Measurements from ENCODE around the gene MGAT4C.
"Not testable (repeated sequence)": the region's sequence is repeated elsewhere in the genome, so short reads cannot be mapped to it uniquely, and the experiment has no call there.

Gene MGAT4C

DNA sequence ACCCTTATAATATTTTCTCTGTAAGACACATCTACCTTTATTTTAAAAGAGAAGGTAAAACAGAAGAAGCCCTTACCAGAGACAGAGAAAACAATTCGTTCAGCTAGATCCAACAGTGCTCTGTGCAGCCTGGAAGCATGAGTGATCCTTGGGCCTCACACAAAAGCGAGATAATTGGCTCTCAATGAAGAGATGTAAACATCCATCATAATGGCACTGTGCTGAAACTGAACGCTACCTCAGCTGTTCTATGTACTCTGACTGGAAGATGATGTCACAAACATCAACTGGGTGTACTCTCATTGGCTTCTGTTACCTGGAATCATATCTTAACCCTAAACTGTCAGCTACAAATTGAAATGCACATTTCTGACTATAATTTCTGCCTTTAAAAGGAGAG is at the start of gene MGAT4C:
Gene MGAT4C, minus strand, starts transcription at position 229 of the 400 bp plus-strand sequence.
- intact Hi-C loops (cut with micrococcal nuclease): no loop called here
- Mint-ChIP-seq H3K27ac (no peak within 1 kb of the TSS), H3K4me1 (ENCODE audit: low read depth) (no peaks in the 10 kb centered on the region), H3K4me3 (no peak within 1 kb of the TSS), H3K9me3 (no peaks in the 10 kb centered on the region), H3K27me3 (no peaks in the 10 kb centered on the region), H3K36me3 (ENCODE audit: low read depth) (no peaks in the 10 kb centered on the region)

GRCh38 chr12:86296396-86296795 is 40.2 kb upstream of the MGAT4C start:
- H3K4me3 Mint-ChIP-seq; H3K9me3 Mint-ChIP-seq; H3K27ac Mint-ChIP-seq; intact Hi-C loops (cut with micrococcal nuclease); H3K36me3 Mint-ChIP-seq (ENCODE audit: low read depth); H3K4me1 Mint-ChIP-seq (ENCODE audit: low read depth); H3K27me3 Mint-ChIP-seq: not testable (repeated sequence)

DNA sequence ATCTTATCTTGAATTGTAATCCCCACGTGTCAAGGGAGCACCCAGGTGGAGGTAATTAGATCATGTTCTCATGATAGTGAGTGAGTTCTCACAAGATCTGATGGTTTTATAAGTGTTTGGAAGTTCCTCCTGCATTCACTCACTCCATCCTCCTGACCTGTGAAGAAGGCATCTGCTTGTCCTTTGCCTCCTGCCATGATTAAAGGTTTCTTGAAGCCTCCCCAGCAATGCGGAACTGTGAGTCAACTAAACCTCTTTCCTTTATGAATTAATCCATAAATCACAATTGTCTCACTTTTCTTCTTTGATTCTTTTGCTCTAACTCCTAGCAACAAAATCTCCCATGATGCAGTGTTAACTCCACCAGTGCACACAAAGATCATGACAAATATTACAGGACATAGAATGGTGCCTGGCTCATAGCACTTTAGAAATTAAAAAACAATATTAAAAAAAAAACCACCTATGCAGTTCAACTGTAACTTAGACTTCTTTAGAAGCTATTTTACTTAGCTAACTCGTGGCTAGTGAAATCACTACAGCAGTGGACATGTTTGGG is 37.6 kb upstream of the MGAT4C start:
- Mint-ChIP-seq H3K9me3 (peaks cover 10% of the 10 kb centered on the region), H3K4me1 (ENCODE audit: low read depth) (no peaks in the 10 kb centered on the region), H3K27me3 (no peaks in the 10 kb centered on the region), H3K4me3 (no peak overlapping the region), H3K27ac (no peak overlapping the region), H3K36me3 (ENCODE audit: low read depth) (no peaks in the 10 kb centered on the region)
- intact Hi-C loops (cut with micrococcal nuclease): no loop called here

DNA sequence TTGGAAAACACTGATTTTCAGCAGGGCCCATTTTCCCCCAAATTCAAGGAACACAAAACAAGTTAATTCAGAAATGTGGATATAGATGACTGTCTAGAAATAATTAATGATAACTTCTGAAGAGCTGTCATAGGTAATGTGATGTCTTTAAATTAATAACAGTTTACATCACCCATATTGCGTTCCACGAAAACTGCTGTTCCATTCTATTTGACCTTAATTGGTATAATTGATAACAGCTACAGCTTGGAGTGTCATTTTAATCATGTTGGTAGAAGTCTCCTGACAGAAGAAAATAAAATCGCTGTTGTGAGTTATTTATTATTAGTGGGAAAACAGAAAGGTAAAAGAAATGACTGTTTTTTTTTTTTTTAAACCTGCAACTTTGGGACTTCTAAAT is 36.3 kb upstream of the MGAT4C start:
- intact Hi-C loops (cut with micrococcal nuclease): no loop called here

GRCh38 chr12:86290615-86291014 is 34.4 kb upstream of the MGAT4C start:
- H3K4me3 Mint-ChIP-seq: no peak overlapping the region
- H3K4me1 Mint-ChIP-seq (ENCODE audit: low read depth): no peaks in the 10 kb centered on the region
- intact Hi-C loops (cut with micrococcal nuclease): no loop called here
- peaks cover 10% of the 10 kb centered on the region for H3K9me3 Mint-ChIP-seq
- no peaks in the 10 kb centered on the region for H3K27me3 Mint-ChIP-seq
- H3K27ac Mint-ChIP-seq: no peak overlapping the region
- no peaks in the 10 kb centered on the region for H3K36me3 Mint-ChIP-seq (ENCODE audit: low read depth)

More for the DNA sequence above, 36.3 kb upstream of the MGAT4C start:
- Mint-ChIP-seq H3K27ac (no peak overlapping the region), H3K27me3 (no peaks in the 10 kb centered on the region), H3K36me3 (ENCODE audit: low read depth) (no peaks in the 10 kb centered on the region), H3K9me3 (peaks cover 10% of the 10 kb centered on the region), H3K4me3 (no peak overlapping the region), H3K4me1 (ENCODE audit: low read depth) (no peaks in the 10 kb centered on the region)

DNA sequence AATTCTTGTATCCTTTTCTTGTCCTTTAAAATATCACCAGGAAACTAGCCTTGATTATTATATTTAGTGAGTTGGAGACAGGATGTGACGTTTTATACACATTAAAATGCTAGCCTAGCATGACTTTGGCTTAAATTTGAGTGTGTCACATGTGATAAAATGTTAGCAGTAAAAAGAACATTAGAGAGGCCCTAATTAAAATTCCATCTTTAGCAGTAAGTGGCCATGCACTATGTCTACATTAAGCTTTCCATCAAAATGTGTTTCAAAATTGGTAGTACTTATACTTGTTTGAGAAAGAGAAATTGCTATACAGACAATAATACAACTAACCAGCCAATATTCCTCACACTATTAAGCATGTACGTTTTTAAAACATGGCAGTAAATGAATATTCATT is 29.9 kb upstream of the MGAT4C start:
- no peak overlapping the region for H3K4me3 Mint-ChIP-seq
- no peaks in the 10 kb centered on the region for H3K4me1 Mint-ChIP-seq (ENCODE audit: low read depth)
- H3K9me3 Mint-ChIP-seq: no peaks in the 10 kb centered on the region
- intact Hi-C loops (cut with micrococcal nuclease): no loop called here
- no peak overlapping the region for H3K27ac Mint-ChIP-seq
- H3K27me3 Mint-ChIP-seq: no peaks in the 10 kb centered on the region
- no peaks in the 10 kb centered on the region for H3K36me3 Mint-ChIP-seq (ENCODE audit: low read depth)

- intact Hi-C loops (cut with micrococcal nuclease): no loop called here
- H3K27ac Mint-ChIP-seq: no peak overlapping the region
Measured at GRCh38 chr12:86283620-86284019, 27.4 kb upstream of the MGAT4C start.

GRCh38 chr12:86275356-86275755 is 19.2 kb upstream of the MGAT4C start:
- Mint-ChIP-seq H3K4me1 (ENCODE audit: low read depth) (no peaks in the 10 kb centered on the region), H3K27me3 (no peaks in the 10 kb centered on the region), H3K36me3 (ENCODE audit: low read depth) (no peaks in the 10 kb centered on the region), H3K4me3 (no peak overlapping the region), H3K27ac (no peak overlapping the region), H3K9me3 (no peaks in the 10 kb centered on the region)
- intact Hi-C loops (cut with micrococcal nuclease): no loop called here

More at GRCh38 chr12:86283620-86284019, 27.4 kb upstream of the MGAT4C start:
- H3K36me3 Mint-ChIP-seq (ENCODE audit: low read depth): no peaks in the 10 kb centered on the region
- no peaks in the 10 kb centered on the region for H3K9me3 Mint-ChIP-seq
- H3K4me3 Mint-ChIP-seq: no peak overlapping the region
- H3K4me1 Mint-ChIP-seq (ENCODE audit: low read depth): no peaks in the 10 kb centered on the region
- H3K27me3 Mint-ChIP-seq: no peaks in the 10 kb centered on the region

- Mint-ChIP-seq H3K36me3 (ENCODE audit: low read depth) (no peaks in the 10 kb centered on the region), H3K4me3 (no peak overlapping the region), H3K9me3 (no peaks in the 10 kb centered on the region), H3K27me3 (peaks cover 9% of the 10 kb centered on the region), H3K27ac (no peak overlapping the region), H3K4me1 (ENCODE audit: low read depth) (no peaks in the 10 kb centered on the region)
- intact Hi-C loops (cut with micrococcal nuclease): no loop called here
Measured at GRCh38 chr12:86265329-86265695, 9.1 kb upstream of the MGAT4C start.

DNA sequence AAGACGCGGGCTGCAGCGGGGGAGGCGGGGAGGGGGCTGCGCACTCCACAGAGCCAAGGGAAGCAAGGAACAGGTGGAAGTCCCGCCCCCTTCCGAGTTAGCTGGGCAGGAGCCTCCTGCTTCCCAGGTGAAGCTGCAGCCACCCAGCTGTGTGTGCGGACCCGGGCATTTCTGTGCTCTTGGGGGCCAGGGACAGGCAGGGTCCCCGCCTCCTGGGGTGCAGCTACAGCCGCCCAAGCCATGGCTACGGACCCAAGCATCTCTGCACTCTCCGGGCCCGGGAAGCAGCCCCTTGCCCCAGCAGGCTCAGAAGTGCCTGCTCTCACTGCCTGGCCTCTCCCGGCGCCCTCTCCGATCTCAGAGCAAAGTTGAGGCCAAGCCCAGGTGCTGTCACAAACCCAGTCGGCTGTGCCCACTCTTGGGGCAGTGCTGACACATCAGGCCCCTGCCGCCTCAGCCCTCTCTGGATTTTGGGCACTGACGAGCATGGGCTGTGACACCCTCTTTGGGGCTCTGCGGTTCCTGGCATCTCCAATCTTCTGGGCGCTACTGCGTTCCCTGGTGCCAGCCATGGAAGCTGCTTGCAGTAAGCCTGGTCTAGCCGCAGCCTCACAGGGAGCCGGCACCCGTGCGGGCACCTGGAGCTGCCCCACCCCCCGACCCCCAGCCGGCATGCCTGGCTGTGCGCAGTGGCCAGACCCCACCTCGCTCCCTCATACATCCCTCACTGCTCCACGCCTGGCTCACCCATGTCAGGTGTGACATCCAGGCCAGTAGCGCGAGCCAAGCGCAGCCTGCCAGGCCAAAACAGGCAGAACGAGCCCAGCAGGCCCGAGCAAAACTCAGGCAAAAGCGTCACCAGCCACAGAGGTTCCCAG is 8.5 kb upstream of the MGAT4C start:
- H3K9me3 Mint-ChIP-seq: no peaks in the 10 kb centered on the region
- H3K27me3 Mint-ChIP-seq: peaks cover 9% of the 10 kb centered on the region
- H3K36me3 Mint-ChIP-seq (ENCODE audit: low read depth): no peaks in the 10 kb centered on the region
- H3K4me1 Mint-ChIP-seq (ENCODE audit: low read depth): no peaks in the 10 kb centered on the region
- no peak overlapping the region for H3K4me3 Mint-ChIP-seq
- H3K27ac Mint-ChIP-seq: no peak overlapping the region
- intact Hi-C loops (cut with micrococcal nuclease): no loop called here

- H3K27me3 Mint-ChIP-seq: peaks cover 9% of the 10 kb centered on the region
- H3K9me3 Mint-ChIP-seq: no peaks in the 10 kb centered on the region
- no peaks in the 10 kb centered on the region for H3K36me3 Mint-ChIP-seq (ENCODE audit: low read depth)
- no peak overlapping the region for H3K4me3 Mint-ChIP-seq
- H3K27ac Mint-ChIP-seq: no peak overlapping the region
- intact Hi-C loops (cut with micrococcal nuclease): no loop called here
- no peaks in the 10 kb centered on the region for H3K4me1 Mint-ChIP-seq (ENCODE audit: low read depth)
Measured at GRCh38 chr12:86261578-86261977, 5.4 kb upstream of the MGAT4C start.

GRCh38 chr12:86261142-86261541 is 5.0 kb upstream of the MGAT4C start:
- intact Hi-C loops (cut with micrococcal nuclease): no loop called here
- no peak overlapping the region for H3K27ac Mint-ChIP-seq

DNA sequence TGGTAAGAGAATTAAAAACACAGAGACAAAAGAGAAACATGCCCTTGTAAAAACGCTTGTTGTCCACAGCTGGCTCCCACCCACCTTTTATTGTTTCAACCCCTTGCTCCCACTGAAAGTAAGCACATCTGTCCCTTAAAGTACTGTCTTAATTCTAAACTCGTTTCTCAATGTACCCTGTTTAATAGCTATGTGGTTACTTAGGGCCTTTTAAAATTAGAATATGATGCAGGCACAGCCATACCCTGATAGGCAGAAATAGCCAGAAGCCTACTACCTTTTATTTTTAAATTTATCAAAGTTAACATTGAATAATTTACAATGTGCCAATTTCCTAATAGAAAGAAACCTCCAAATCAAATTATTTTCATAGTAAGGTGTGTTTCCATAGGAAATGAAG is 4.0 kb upstream of the MGAT4C start:
- Mint-ChIP-seq H3K4me3 (no peak overlapping the region), H3K4me1 (ENCODE audit: low read depth) (no peaks in the 10 kb centered on the region), H3K27me3 (peaks cover 9% of the 10 kb centered on the region), H3K36me3 (ENCODE audit: low read depth) (no peaks in the 10 kb centered on the region), H3K9me3 (no peaks in the 10 kb centered on the region), H3K27ac (no peak overlapping the region)
- intact Hi-C loops (cut with micrococcal nuclease): no loop called here

More at GRCh38 chr12:86261142-86261541, 5.0 kb upstream of the MGAT4C start:
- Mint-ChIP-seq H3K4me3 (no peak overlapping the region), H3K9me3 (no peaks in the 10 kb centered on the region), H3K27me3 (peaks cover 9% of the 10 kb centered on the region), H3K36me3 (ENCODE audit: low read depth) (no peaks in the 10 kb centered on the region), H3K4me1 (ENCODE audit: low read depth) (no peaks in the 10 kb centered on the region)

- H3K4me3 Mint-ChIP-seq: no peak overlapping the region
- H3K4me1 Mint-ChIP-seq (ENCODE audit: low read depth): no peaks in the 10 kb centered on the region
- H3K36me3 Mint-ChIP-seq (ENCODE audit: low read depth): no peaks in the 10 kb centered on the region
- intact Hi-C loops (cut with micrococcal nuclease): no loop called here
- H3K27ac Mint-ChIP-seq: no peak overlapping the region
- no peaks in the 10 kb centered on the region for H3K27me3 Mint-ChIP-seq
- no peaks in the 10 kb centered on the region for H3K9me3 Mint-ChIP-seq
Measured at GRCh38 chr12:86257134-86257533, 943 bp upstream of the MGAT4C start.
